Body of pancreas (tissue), 4 donors: ENCODE results near the gene GCNT4. TPM values are rescaled to one million over a fixed set of nuclear protein-coding genes. Genes with fewer than 3 reads are reported as not detected.

Source experiments
- ATAC-seq: fragments of 150-250 bp; one replicate; pipeline ENCODE4 v1.9.1; 2016
- DNase-seq, 4 donors: peaks; one replicate each; pipeline ENCODE4 v3.0.0-alpha.2; 2019
- H3K27ac ChIP-seq, 4 donors: fragments of 200-600 bp; sonication (generic); 1 replicate in 3 of 4; 2 replicates in 1 of 4; pipeline versions ENCODE4 v1.5.1 to v1.6.1; 2016 to 2019; ENCODE audit warnings: mild to moderate bottlenecking in 1 of 4, mixed read lengths in 1 of 4, moderate library complexity in 1 of 4
- H3K27me3 ChIP-seq, 2 donors: fragments of 200-600 bp; sonication (generic); one replicate each; pipeline ENCODE4 v1.6.0; 2016; ENCODE audit warnings: mild to moderate bottlenecking in 1 of 2
- H3K36me3 ChIP-seq, 2 donors: fragments of 200-600 bp; sonication (generic); replicated peaks in 1 of 2; 2 replicates each; pipeline ENCODE4 v1.5.1; 2016; ENCODE audit warnings: low read depth in 2 of 2; ENCODE audit not compliant: insufficient read depth in 1 of 2
- H3K4me1 ChIP-seq: fragments of 200-600 bp; sonication (generic); one replicate; pipeline ENCODE4 v1.6.0; 2016
- H3K4me3 ChIP-seq, 2 donors: fragments of 200-600 bp; sonication (generic); 1 replicate in 1 of 2; 2 replicates in 1 of 2; pipeline ENCODE4 v1.5.1; 2016 to 2019
- H3K9me3 ChIP-seq, 3 donors: fragments of 200-600 bp; sonication (generic); 1 replicate in 2 of 3; 2 replicates in 1 of 3; pipeline ENCODE4 v1.5.1; 2016
- POLR2A ChIP-seq, 3 donors: fragments of 450-650 bp; IDR thresholded peaks; one replicate each; pipeline ENCODE4 v1.6.1; 2016; ENCODE audit warnings: antibody characterized with exemption in 3 of 3, mild to moderate bottlenecking in 2 of 3
- WGBS, 2 donors: methylation state at CpG; one replicate each; pipeline ENCODE4 v1.1.5; 2017; 5-methylcytosine and 5-hydroxymethylcytosine counted together
- intact Hi-C: fragments of 100-400 bp; cut with DNase I; formaldehyde crosslinking; loops from one replicate; pipeline ENCODE4 v1.15.1; 2023
- total RNA-seq, 2 donors: library from RNA; depleted of rRNA; stranded (reverse); fragments of >200 nt; gene quantifications; one replicate each; pipeline ENCODE4 v1.1.0, GENCODE V29; 2016
- TF ChIP-seq, protein P1 (sequence below), 7 experiments: fragments of 450-650 bp in 4 of 7; fragments of 200-600 bp in 3 of 7; sonication (generic) in 3 of 7; IDR thresholded peaks; one replicate each; pipeline ENCODE4 v1.5.1; 2016 to 2019; ENCODE audit warnings: antibody characterized with exemption in 7 of 7

Gene GCNT4
- total RNA-seq, 2 donors from 2014 or later: 3.3 to 4.2 TPM

DNA sequence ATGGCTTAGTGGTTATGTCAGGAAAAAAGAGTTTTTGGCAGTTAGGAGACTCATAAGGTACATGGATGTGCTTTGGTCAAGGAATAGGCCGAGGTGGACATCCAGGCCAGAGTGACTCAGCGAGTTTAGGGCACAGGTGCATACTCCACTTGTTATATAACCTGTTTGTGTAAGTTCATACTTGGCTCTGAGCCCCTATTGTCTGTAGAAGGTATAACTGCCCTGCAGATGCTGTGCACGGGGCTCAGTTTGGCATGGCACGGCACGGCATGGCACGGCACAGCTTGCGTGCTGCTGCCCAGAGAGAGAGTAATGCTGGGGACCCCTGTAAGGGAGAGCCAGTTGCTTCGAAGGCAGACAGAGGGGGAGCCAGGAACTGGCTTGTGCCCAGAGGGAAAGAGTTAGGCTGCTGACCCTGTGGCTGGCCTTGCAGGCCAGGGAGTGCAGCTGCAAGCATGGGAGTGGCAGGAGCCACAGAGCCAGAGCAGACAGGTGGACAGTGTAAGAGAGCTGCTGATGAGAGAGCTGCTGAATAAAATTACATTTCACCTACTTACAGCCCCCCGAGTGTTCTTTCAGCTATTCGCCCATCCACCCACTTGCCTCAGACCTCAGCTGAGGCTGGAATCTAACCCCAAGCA lies 32.2 kb downstream of the GCNT4 start:
- WGBS, 2 donors: 36 to 55% methylated on average over 8 to 10 of the region's 10 CpGs
- peak; percentile 63 for ATAC-seq
- intact Hi-C loops: no loop called here

DNA sequence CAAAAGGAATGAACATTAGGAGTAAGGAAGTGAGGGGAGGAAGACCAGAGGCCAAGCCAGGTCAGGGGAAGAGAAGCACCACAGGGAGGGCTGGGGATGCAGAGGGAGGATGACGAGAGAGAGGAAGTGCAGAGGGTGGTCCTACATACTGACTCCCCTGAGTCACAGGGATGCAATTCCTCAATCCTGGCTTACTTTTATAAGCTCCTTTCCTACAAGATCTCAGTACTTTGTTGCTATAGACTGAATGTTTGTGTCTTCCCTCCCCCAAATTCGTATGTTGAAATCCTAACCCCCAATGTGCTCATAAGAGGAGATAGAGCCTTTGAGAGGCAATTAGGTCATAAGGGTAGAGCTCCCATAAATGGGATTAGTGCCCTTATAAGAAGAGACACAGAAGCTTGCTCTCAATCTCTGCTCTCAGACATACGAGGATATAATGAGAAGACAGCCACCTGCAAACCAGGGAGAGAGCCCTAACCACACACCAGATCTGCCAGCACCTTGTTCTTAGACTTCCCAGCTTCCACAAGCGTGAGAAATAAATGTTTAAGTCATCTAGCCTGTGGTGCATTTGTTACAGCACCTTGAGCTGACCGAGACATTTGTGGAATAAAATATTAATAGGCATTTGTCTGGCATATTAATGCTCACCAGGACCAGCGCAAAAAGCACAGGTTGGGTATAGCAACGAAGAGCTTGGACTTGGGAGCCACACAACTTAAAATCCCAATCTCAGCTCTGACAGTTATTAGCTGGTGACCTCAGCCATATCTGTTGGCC lies 33.4 kb downstream of the GCNT4 start:
- peaks cover 32% of the 10 kb centered on the region for H3K4me1 ChIP-seq
- H3K36me3 ChIP-seq: no peaks in the 10 kb centered on the region
- ATAC-seq (no peak), DNase-seq (peak in 1 of 4 donors; percentile 36)
- H3K27ac ChIP-seq: no peak overlapping the region
- no peak overlapping the region for H3K4me3 ChIP-seq
- intact Hi-C loops: no loop called here
- TF ChIP-seq, protein P1, sequence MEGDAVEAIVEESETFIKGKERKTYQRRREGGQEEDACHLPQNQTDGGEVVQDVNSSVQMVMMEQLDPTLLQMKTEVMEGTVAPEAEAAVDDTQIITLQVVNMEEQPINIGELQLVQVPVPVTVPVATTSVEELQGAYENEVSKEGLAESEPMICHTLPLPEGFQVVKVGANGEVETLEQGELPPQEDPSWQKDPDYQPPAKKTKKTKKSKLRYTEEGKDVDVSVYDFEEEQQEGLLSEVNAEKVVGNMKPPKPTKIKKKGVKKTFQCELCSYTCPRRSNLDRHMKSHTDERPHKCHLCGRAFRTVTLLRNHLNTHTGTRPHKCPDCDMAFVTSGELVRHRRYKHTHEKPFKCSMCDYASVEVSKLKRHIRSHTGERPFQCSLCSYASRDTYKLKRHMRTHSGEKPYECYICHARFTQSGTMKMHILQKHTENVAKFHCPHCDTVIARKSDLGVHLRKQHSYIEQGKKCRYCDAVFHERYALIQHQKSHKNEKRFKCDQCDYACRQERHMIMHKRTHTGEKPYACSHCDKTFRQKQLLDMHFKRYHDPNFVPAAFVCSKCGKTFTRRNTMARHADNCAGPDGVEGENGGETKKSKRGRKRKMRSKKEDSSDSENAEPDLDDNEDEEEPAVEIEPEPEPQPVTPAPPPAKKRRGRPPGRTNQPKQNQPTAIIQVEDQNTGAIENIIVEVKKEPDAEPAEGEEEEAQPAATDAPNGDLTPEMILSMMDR (IDR thresholded peaks at IDR 0.05): no peak
- no peak for TF ChIP-seq POLR2A (IDR thresholded peaks at IDR 0.05)
- 72 to 78% methylated on average over 7 of the region's 7 CpGs for WGBS, 2 donors
- no peaks in the 10 kb centered on the region for H3K27me3 ChIP-seq
- H3K9me3 ChIP-seq: no peaks in the 10 kb centered on the region

More for the DNA sequence above, 32.2 kb downstream of the GCNT4 start:
- DNase-seq: peak; percentile 41 to 71 (median 55)
- Histone ChIP-seq H3K36me3 (no peaks in the 10 kb centered on the region), H3K27ac (peak overlapping the region; percentile 10 to 75 (median 55)), H3K9me3 (no peaks in the 10 kb centered on the region), H3K27me3 (no peaks in the 10 kb centered on the region), H3K4me3 (no peak overlapping the region), H3K4me1 (peaks cover 32% of the 10 kb centered on the region)
- TF ChIP-seq, protein P1 (IDR thresholded peaks at IDR 0.05): no peak
- no peak for TF ChIP-seq POLR2A (IDR thresholded peaks at IDR 0.05)

DNA sequence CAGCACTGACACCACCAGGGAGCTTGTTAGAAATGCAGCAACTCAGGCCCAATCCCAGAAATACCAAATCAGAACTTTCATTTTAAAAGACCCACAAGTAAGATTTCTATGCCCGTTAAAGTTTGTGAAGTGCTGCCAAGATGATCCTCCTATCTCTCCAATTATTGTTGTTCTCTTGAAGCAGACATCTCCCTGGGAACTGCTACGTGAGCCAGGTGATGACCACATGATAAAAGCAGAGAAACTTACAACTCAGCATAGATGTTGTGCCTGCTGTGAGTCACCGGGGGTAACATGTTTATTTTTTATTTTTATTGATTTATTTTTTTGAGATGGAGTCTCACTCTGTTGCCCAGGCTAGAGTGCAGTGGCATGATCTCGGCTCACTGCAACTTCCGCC lies 34.4 kb downstream of the GCNT4 start:
- Histone ChIP-seq H3K27ac (no peak overlapping the region), H3K27me3 (no peaks in the 10 kb centered on the region), H3K4me3 (no peak overlapping the region), H3K36me3 (no peaks in the 10 kb centered on the region), H3K9me3 (no peaks in the 10 kb centered on the region), H3K4me1 (peaks cover 31% of the 10 kb centered on the region)
- TF ChIP-seq, protein P1 (IDR thresholded peaks at IDR 0.05): no peak
- TF ChIP-seq POLR2A (IDR thresholded peaks at IDR 0.05): no peak
- intact Hi-C loops: no loop called here
- WGBS, 2 donors: 74 to 83% methylated on average over 5 of the region's 5 CpGs
- DNase-seq (no peak), ATAC-seq (no peak)

DNA sequence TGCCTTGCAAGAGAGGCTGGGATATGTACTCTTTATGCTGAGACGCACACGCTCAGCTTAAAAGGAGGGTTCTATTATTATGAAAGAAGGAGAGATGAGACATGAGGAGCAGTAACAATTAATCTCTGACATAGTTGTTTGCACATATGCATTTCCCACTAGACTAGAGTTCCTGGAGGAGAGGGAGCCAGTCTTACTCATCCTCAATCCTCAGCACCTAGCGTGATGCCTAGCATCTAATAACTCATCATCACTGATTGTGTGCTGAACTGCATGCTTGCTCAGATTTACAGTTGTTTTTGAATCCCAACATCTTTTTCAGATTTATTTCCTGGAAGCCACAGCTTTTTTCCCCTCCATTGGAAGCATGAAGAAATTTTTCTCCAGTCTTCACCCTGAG lies 35.5 kb downstream of the GCNT4 start:
- ATAC-seq: no peak

More for the DNA sequence above, 35.5 kb downstream of the GCNT4 start:
- H3K27ac ChIP-seq: no peak overlapping the region
- no peak for DNase-seq
- H3K4me3 ChIP-seq: no peak overlapping the region
- 98% methylated on average over 3 of the region's 3 CpGs for WGBS, 2 donors
- H3K4me1 ChIP-seq: peaks cover 20% of the 10 kb centered on the region
- intact Hi-C loops: no loop called here
- H3K36me3 ChIP-seq: no peaks in the 10 kb centered on the region
- H3K27me3 ChIP-seq: no peaks in the 10 kb centered on the region
- no peaks in the 10 kb centered on the region for H3K9me3 ChIP-seq
- TF ChIP-seq POLR2A (IDR thresholded peaks at IDR 0.05): no peak
- TF ChIP-seq, protein P1 (IDR thresholded peaks at IDR 0.05): no peak
